Effector memory CD4-positive, alpha-beta T cell (primary cell): ENCODE data around the gene KRT14.

Experiments used
- DNase-seq, 3 donors: peaks; one replicate each; pipeline ENCODE4 v3.0.0-alpha.2; 2020
- H3K27ac ChIP-seq: 2 replicates; pipeline ENCODE4 v1.7.0; 2013; ENCODE audit warnings: mild to moderate bottlenecking, low read length, moderate library complexity; ENCODE audit not compliant: insufficient read depth, poor library complexity, severe bottlenecking
- H3K27me3 ChIP-seq: replicated peaks from 2 replicates; pipeline ENCODE4 v1.7.0; 2013; ENCODE audit warnings: mild to moderate bottlenecking, low read length; ENCODE audit not compliant: insufficient read depth, control insufficient read depth, poor library complexity, severe bottlenecking
- H3K36me3 ChIP-seq: 2 replicates; pipeline ENCODE4 v1.7.0; 2013; ENCODE audit warnings: mild to moderate bottlenecking, low read length, moderate library complexity; ENCODE audit not compliant: control insufficient read depth, insufficient read depth
- H3K4me1 ChIP-seq: 2 replicates; pipeline ENCODE4 v1.7.0; 2013; ENCODE audit warnings: low read length, mild to moderate bottlenecking; ENCODE audit not compliant: control insufficient read depth, insufficient read depth, poor library complexity, severe bottlenecking
- H3K4me3 ChIP-seq: 2 replicates; pipeline ENCODE4 v1.7.0; 2013; ENCODE audit warnings: low read length, low read depth, mild to moderate bottlenecking; ENCODE audit not compliant: insufficient read depth, poor library complexity, severe bottlenecking
- H3K9me3 ChIP-seq: 2 replicates; pipeline ENCODE4 v1.7.0; 2013; ENCODE audit warnings: mild to moderate bottlenecking, low read length, moderate library complexity; ENCODE audit not compliant: control insufficient read depth

KRT14 gene

GRCh38 chr17:41538565-41538991, 48.1 kb downstream of the KRT14 start:
- Histone ChIP-seq H3K4me3 (no peak overlapping the region), H3K27ac (no peak overlapping the region), H3K27me3 (no peaks in the 10 kb centered on the region), H3K4me1 (no peaks in the 10 kb centered on the region), H3K36me3 (no peaks in the 10 kb centered on the region), H3K9me3 (no peaks in the 10 kb centered on the region)
- DNase-seq = no peak

DNA sequence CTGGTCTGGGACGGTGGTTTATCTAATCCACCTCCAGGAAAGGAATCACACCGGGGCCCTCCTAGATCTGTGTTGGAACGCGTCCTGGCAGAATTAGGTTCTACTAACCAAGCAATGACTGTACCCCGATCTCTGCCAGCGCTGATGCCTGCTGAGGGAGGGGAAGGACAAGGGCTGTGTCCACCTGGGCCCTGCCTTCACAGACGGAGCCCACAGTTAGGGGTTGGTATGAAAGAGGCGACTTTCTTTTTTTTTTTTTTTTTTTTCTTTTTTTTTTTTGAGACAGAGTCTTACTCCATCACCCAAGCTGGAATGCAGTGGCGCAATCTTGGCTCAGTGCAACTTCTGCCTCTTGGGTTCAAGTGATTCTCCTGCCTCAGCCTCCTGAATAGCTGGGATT, 48.7 kb downstream of the KRT14 start:
- Histone ChIP-seq H3K36me3 (no peaks in the 10 kb centered on the region), H3K4me3 (no peak overlapping the region), H3K27ac (no peak overlapping the region), H3K9me3 (no peaks in the 10 kb centered on the region), H3K27me3 (no peaks in the 10 kb centered on the region), H3K4me1 (no peaks in the 10 kb centered on the region)
- no peak for DNase-seq

GRCh38 chr17:41537614-41537954, 49.1 kb downstream of the KRT14 start:
- no peaks in the 10 kb centered on the region for H3K9me3 ChIP-seq
- H3K36me3 ChIP-seq = no peaks in the 10 kb centered on the region
- no peaks in the 10 kb centered on the region for H3K27me3 ChIP-seq
- no peak for DNase-seq
- H3K4me3 ChIP-seq = no peak overlapping the region
- no peaks in the 10 kb centered on the region for H3K4me1 ChIP-seq
- no peak overlapping the region for H3K27ac ChIP-seq

GRCh38 chr17:41536741-41537613, 49.7 kb downstream of the KRT14 start:
- no peaks in the 10 kb centered on the region for H3K27me3 ChIP-seq
- H3K4me1 ChIP-seq = no peaks in the 10 kb centered on the region
- no peak for DNase-seq
- H3K36me3 ChIP-seq = no peaks in the 10 kb centered on the region
- H3K9me3 ChIP-seq = no peaks in the 10 kb centered on the region
- H3K4me3 ChIP-seq = no peak overlapping the region
- H3K27ac ChIP-seq = no peak overlapping the region

GRCh38 chr17:41535764-41536481, 50.8 kb downstream of the KRT14 start:
- no peak overlapping the region for H3K4me3 ChIP-seq
- no peaks in the 10 kb centered on the region for H3K27me3 ChIP-seq
- no peak overlapping the region for H3K27ac ChIP-seq
- no peaks in the 10 kb centered on the region for H3K4me1 ChIP-seq
- H3K36me3 ChIP-seq = no peaks in the 10 kb centered on the region
- DNase-seq = no peak
- no peaks in the 10 kb centered on the region for H3K9me3 ChIP-seq

- H3K9me3 ChIP-seq = no peaks in the 10 kb centered on the region
- H3K27me3 ChIP-seq = peaks cover 4% of the 10 kb centered on the region
- H3K4me3 ChIP-seq = no peak overlapping the region
- no peak for DNase-seq
- H3K4me1 ChIP-seq = no peaks in the 10 kb centered on the region
- H3K27ac ChIP-seq = no peak overlapping the region
- H3K36me3 ChIP-seq = no peaks in the 10 kb centered on the region
These were observed 51.7 kb downstream of the KRT14 start for GRCh38 chr17:41534899-41535546.

DNA sequence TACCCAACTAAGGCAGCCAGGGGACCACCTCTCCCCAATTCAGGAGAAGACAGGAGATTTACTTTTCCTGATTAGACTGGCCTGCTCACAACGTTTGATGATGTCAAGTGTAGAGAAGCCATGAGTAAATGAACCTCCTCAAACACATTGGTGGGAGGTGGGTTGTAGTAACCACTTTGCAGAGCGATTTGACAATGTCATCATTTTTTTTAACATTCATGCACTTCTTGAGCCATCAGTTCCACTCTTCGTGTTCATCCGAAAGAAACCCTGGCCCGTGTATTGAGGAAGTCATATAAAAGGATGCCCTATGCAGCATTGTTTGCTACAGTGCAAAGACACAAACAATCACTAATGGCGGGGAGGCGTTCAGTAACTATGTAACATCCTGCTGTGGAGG, 53.1 kb downstream of the KRT14 start:
- Histone ChIP-seq H3K27me3 (peaks cover 11% of the 10 kb centered on the region), H3K4me1 (no peaks in the 10 kb centered on the region)

GRCh38 chr17:41532947-41533570, 53.6 kb downstream of the KRT14 start:
- Histone ChIP-seq H3K27me3 (peaks cover 16% of the 10 kb centered on the region), H3K4me1 (peaks cover 2% of the 10 kb centered on the region)

More for the DNA sequence above, 53.1 kb downstream of the KRT14 start:
- no peak for DNase-seq
- H3K36me3 ChIP-seq = no peaks in the 10 kb centered on the region
- no peak overlapping the region for H3K4me3 ChIP-seq
- H3K9me3 ChIP-seq = no peaks in the 10 kb centered on the region
- no peak overlapping the region for H3K27ac ChIP-seq

More at GRCh38 chr17:41532947-41533570, 53.6 kb downstream of the KRT14 start:
- H3K27ac ChIP-seq = no peak overlapping the region
- no peak overlapping the region for H3K4me3 ChIP-seq
- no peaks in the 10 kb centered on the region for H3K9me3 ChIP-seq
- no peaks in the 10 kb centered on the region for H3K36me3 ChIP-seq
- DNase-seq = no peak
